Measurements from ENCODE around the gene CEMIP2.
"Not testable (repeated sequence)": the region's sequence is repeated elsewhere in the genome, so short reads cannot be mapped to it uniquely, and the experiment has no call there.

Gene CEMIP2

GRCh38 chr9:71675105-71675856 is 93.0 kb downstream of the CEMIP2 start:
- DNase-seq = no peak

- DNase-seq = no peak
Measured at GRCh38 chr9:71672573-71672972, 95.7 kb downstream of the CEMIP2 start.

GRCh38 chr9:71671289-71671688 is 97.0 kb downstream of the CEMIP2 start:
- DNase-seq = no peak

- DNase-seq = no peak
Measured at GRCh38 chr9:71670121-71670520, 98.2 kb downstream of the CEMIP2 start.

- DNase-seq = no peak
Measured at GRCh38 chr9:71669284-71669995, 98.9 kb downstream of the CEMIP2 start.

GRCh38 chr9:71668717-71669116 is 99.6 kb downstream of the CEMIP2 start:
- DNase-seq = no peak

GRCh38 chr9:71665247-71665646 is 103.1 kb downstream of the CEMIP2 start:
- DNase-seq = no peak

GRCh38 chr9:71664566-71664965 is 103.7 kb downstream of the CEMIP2 start:
- no peak for DNase-seq

- DNase-seq = no peak
Measured at GRCh38 chr9:71663931-71664459, 104.3 kb downstream of the CEMIP2 start.

GRCh38 chr9:71663216-71663615 is 105.1 kb downstream of the CEMIP2 start:
- DNase-seq = no peak

- no peak for DNase-seq
Measured at GRCh38 chr9:71662082-71662481, 106.2 kb downstream of the CEMIP2 start.

- not testable (repeated sequence) for DNase-seq
Measured at GRCh38 chr9:71657276-71657675, 111.0 kb downstream of the CEMIP2 start.

- DNase-seq = no peak
Measured at GRCh38 chr9:71656496-71656895, 111.8 kb downstream of the CEMIP2 start.

GRCh38 chr9:71655778-71656177 is 112.5 kb downstream of the CEMIP2 start:
- DNase-seq = no peak

GRCh38 chr9:71655141-71655540 is 113.2 kb downstream of the CEMIP2 start:
- no peak for DNase-seq

- no peak for DNase-seq
Measured at GRCh38 chr9:71652480-71652879, 115.8 kb downstream of the CEMIP2 start.

- DNase-seq = no peak
Measured at GRCh38 chr9:71648453-71648852, 119.9 kb downstream of the CEMIP2 start.

- peak; percentile 4 for DNase-seq
Measured at GRCh38 chr9:71647094-71647591, 121.2 kb downstream of the CEMIP2 start.

GRCh38 chr9:71646131-71646530 is 122.2 kb downstream of the CEMIP2 start:
- DNase-seq = no peak

GRCh38 chr9:71644819-71645362 is 123.4 kb downstream of the CEMIP2 start:
- no peak for DNase-seq

- DNase-seq = no peak
Measured at GRCh38 chr9:71643330-71643729, 125.0 kb downstream of the CEMIP2 start.

GRCh38 chr9:71642056-71642455 is 126.3 kb downstream of the CEMIP2 start:
- no peak for DNase-seq

GRCh38 chr9:71638627-71639026 is 129.7 kb downstream of the CEMIP2 start:
- no peak for DNase-seq

GRCh38 chr9:71637926-71638325 is 130.4 kb downstream of the CEMIP2 start:
- no peak for DNase-seq
